Pancreas (tissue), 10 donors: ENCODE data around the gene MAPK10. TPM values are rescaled to one million over a fixed set of nuclear protein-coding genes. Genes with fewer than 3 reads are reported as not detected.

ENCODE experiments used
- ATAC-seq, 4 donors: fragments of 200-7000 bp; cut with Tn5 transposase; one replicate each; pipeline versions ENCODE4 v1.8.0 to v1.9.1; 2020; ENCODE audit warnings: mild to moderate bottlenecking in 4 of 4, moderate library complexity in 4 of 4
- DNase-seq, 6 donors: peaks; one replicate each; pipeline ENCODE4 v3.0.0-alpha.2; 2020
- FAIRE-seq: peaks from 2 replicates; lab custom pipeline; 2012; peaks lifted over from hg19 to GRCh38; lab: Jason Lieb, UNC
- H3K27ac ChIP-seq, 4 donors: fragments of 200-600 bp; sonication (generic); 1 replicate in 3 of 4; 2 replicates in 1 of 4; pipeline versions ENCODE4 v1.5.0 to v1.8.0; 2020
- H3K27me3 ChIP-seq, 4 donors: fragments of 200-600 bp; one replicate each; pipeline ENCODE4 v1.8.0; 2021
- H3K36me3 ChIP-seq, 3 donors: fragments of 200-600 bp; sonication (generic) in 1 of 3; one replicate each; pipeline versions ENCODE4 v1.5.0 to v1.8.0; 2020 to 2021
- H3K4me1 ChIP-seq, 3 donors: fragments of 200-600 bp; one replicate each; pipeline ENCODE4 v1.8.0; 2021
- H3K4me3 ChIP-seq, 4 donors: fragments of 200-600 bp; sonication (generic) in 2 of 4; one replicate each; pipeline versions ENCODE4 v1.5.0 to v1.8.0; 2020 to 2021
- H3K9me3 ChIP-seq, 4 donors: fragments of 200-600 bp; one replicate each; pipeline ENCODE4 v1.8.0; 2021
- CTCF ChIP-seq, 4 donors: fragments of 200-600 bp; sonication (generic) in 3 of 4; IDR thresholded peaks; one replicate each; pipeline versions ENCODE4 v1.5.0 to v1.8.0; 2021; ENCODE audit warnings: antibody characterized with exemption in 4 of 4
- WGBS, 2 donors: extraction: QIAGEN DNeasy Blood & Tissue Kit; methylation state at CpG; one replicate each; pipeline ENCODE4 v1.1.7; 2013; 5-methylcytosine and 5-hydroxymethylcytosine counted together
- intact Hi-C, 3 donors: fragments of 100-400 bp; cut with DNase I; formaldehyde crosslinking; loops; one replicate each; pipeline versions ENCODE4 v1.11.1 to v1.14.2; 2022
- polyA plus RNA-seq, 2 donors: library from polyadenylated mRNA; stranded (reverse); fragments of 200-250 nt; gene quantifications; one replicate each; pipeline ENCODE4 v1.2.3, GENCODE V29; 2013
- total RNA-seq, 6 donors: library from RNA; stranded (reverse); fragmentation: NEBNext Ultra II Directional in 4 of 6; extraction: Animal tissue kit (Norgen Biotek cat#: 25700) in 4 of 6; gene quantifications; one replicate each; pipeline versions ENCODE4 v1.2.1 to v1.2.4, GENCODE V29; 2021 to 2023
- donor health status: healthy with polysubstance abuse.
- donor health status: DM: no; HTN: no; CAD: no; lungs with moderate emphysema.
- donor health status: DM: no; HTN: no; CAD: no.
- donor health status: control.
- donor health status: control.
- donor health status: Bipolar disorder and iron deficiency.
- donor health status: DM: yes; HTN: yes; CAD: no.
- donor health status: DM: no; HTN: no; CAD: no.
- donor health status: DM: no; HTN: no; CAD: no.
- donor health status: DM: yes; HTN: yes; CAD: no.

The MAPK10 gene
- total and polyA plus RNA-seq, 8 donors: 5.1 to 20.7 (median 9.9) TPM

- TF ChIP-seq CTCF (IDR thresholded peaks at IDR 0.05): no peak
- Histone ChIP-seq H3K9me3 (no peaks in the 10 kb centered on the region), H3K27ac (no peak overlapping the region), H3K4me1 (no peaks in the 10 kb centered on the region), H3K36me3 (no peaks in the 10 kb centered on the region), H3K27me3 (no peaks in the 10 kb centered on the region), H3K4me3 (no peak overlapping the region)
- DNase-seq: no peak
- ATAC-seq: no peak
- no peak for FAIRE-seq
- WGBS, 2 donors: 89 to 94% methylated on average over 1 of the region's 1 CpG
- intact Hi-C loops: no loop called here
These were observed 174.2 kb downstream of the MAPK10 start for GRCh38 chr4:86185659-86186058.

GRCh38 chr4:86184901-86185285 is 175.0 kb downstream of the MAPK10 start:
- H3K36me3 ChIP-seq: no peaks in the 10 kb centered on the region
- FAIRE-seq (no peak), ATAC-seq (no peak), DNase-seq (no peak)
- no peak for TF ChIP-seq CTCF (IDR thresholded peaks at IDR 0.05)
- intact Hi-C loops: no loop called here
- H3K27me3 ChIP-seq: no peaks in the 10 kb centered on the region
- H3K4me3 ChIP-seq: no peak overlapping the region
- WGBS, 2 donors: 57 to 63% methylated on average over 5 of the region's 5 CpGs
- no peaks in the 10 kb centered on the region for H3K4me1 ChIP-seq
- no peaks in the 10 kb centered on the region for H3K9me3 ChIP-seq
- no peak overlapping the region for H3K27ac ChIP-seq

GRCh38 chr4:86184216-86184900 is 175.5 kb downstream of the MAPK10 start:
- TF ChIP-seq CTCF (IDR thresholded peaks at IDR 0.05): no peak
- Histone ChIP-seq H3K9me3 (no peaks in the 10 kb centered on the region), H3K36me3 (no peaks in the 10 kb centered on the region), H3K27ac (no peak overlapping the region), H3K27me3 (no peaks in the 10 kb centered on the region), H3K4me3 (no peak overlapping the region), H3K4me1 (no peaks in the 10 kb centered on the region)
- FAIRE-seq (no peak), DNase-seq (no peak), ATAC-seq (no peak)
- 70 to 83% methylated on average over 4 of the region's 4 CpGs for WGBS, 2 donors
- intact Hi-C loops: no loop called here

GRCh38 chr4:86181585-86181984 is 178.3 kb downstream of the MAPK10 start:
- intact Hi-C loops: no loop called here
- H3K4me3 ChIP-seq: no peak overlapping the region
- H3K4me1 ChIP-seq: no peaks in the 10 kb centered on the region
- no peaks in the 10 kb centered on the region for H3K9me3 ChIP-seq
- no peak for DNase-seq
- 71 to 76% methylated on average over 1 of the region's 1 CpG for WGBS, 2 donors
- no peak overlapping the region for H3K27ac ChIP-seq
- no peaks in the 10 kb centered on the region for H3K27me3 ChIP-seq
- no peak for FAIRE-seq
- H3K36me3 ChIP-seq: no peaks in the 10 kb centered on the region
- TF ChIP-seq CTCF (IDR thresholded peaks at IDR 0.05): no peak
- ATAC-seq: no peak

- FAIRE-seq: no peak
- intact Hi-C loops: no loop called here
These were observed 181.6 kb downstream of the MAPK10 start for GRCh38 chr4:86178211-86178610.

More at GRCh38 chr4:86178211-86178610, 181.6 kb downstream of the MAPK10 start:
- ATAC-seq (no peak), DNase-seq (no peak)
- no peaks in the 10 kb centered on the region for H3K9me3 ChIP-seq
- no peaks in the 10 kb centered on the region for H3K27me3 ChIP-seq
- no peaks in the 10 kb centered on the region for H3K4me1 ChIP-seq
- no peak overlapping the region for H3K4me3 ChIP-seq
- H3K27ac ChIP-seq: no peak overlapping the region
- H3K36me3 ChIP-seq: no peaks in the 10 kb centered on the region
- no peak for TF ChIP-seq CTCF (IDR thresholded peaks at IDR 0.05)
